Activated B cell treated with CpG ODN at 0.5 μM for 24 hours (primary cell): ENCODE measurements around the gene GADL1. TPM values are rescaled to one million over a fixed set of nuclear protein-coding genes. Genes with fewer than 3 reads are reported as not detected.

Experiments
- ATAC-seq: fragments of 200-7000 bp; cut with Tn5 transposase; one replicate; pipeline ENCODE4 v1.10.0; 2021; ENCODE audit warnings: low read depth, mild to moderate bottlenecking, moderate library complexity
- CTCF ChIA-PET: fragments of 350-600 bp; sonication (Branson Sonifier 250); formaldehyde crosslinking; loops from one replicate; lab custom pipeline; 2021; ENCODE audit warnings: antibody characterized with exemption; lab: Charles Lee
- POLR2A ChIA-PET: fragments of 350-600 bp; sonication (Branson Sonifier 250); formaldehyde crosslinking; loops from one replicate; lab custom pipeline; 2021; ENCODE audit warnings: antibody characterized with exemption; lab: Charles Lee
- DNase-seq: peaks from one replicate; pipeline ENCODE4 v3.0.0; 2022
- H3K27ac Mint-ChIP-seq: one replicate; pipeline ENCODE4 v1.8.0; 2020; ENCODE audit warnings: mixed read lengths
- H3K27me3 Mint-ChIP-seq: one replicate; pipeline ENCODE4 v1.8.0; 2021; ENCODE audit warnings: mixed read lengths
- H3K36me3 Mint-ChIP-seq: one replicate; pipeline ENCODE4 v1.8.0; 2021; ENCODE audit warnings: low read depth, mixed read lengths
- H3K4me1 Mint-ChIP-seq: one replicate; pipeline ENCODE4 v1.8.0; 2021; ENCODE audit warnings: mixed read lengths
- H3K4me3 Mint-ChIP-seq: one replicate; pipeline ENCODE4 v1.8.0; 2020; ENCODE audit warnings: mild to moderate bottlenecking, mixed read lengths
- H3K9me3 Mint-ChIP-seq: one replicate; pipeline ENCODE4 v1.8.0; 2020; ENCODE audit warnings: mixed read lengths
- CTCF ChIP-seq: fragments of 200-600 bp; IDR thresholded peaks from one replicate; pipeline ENCODE4 v1.8.0; 2022; ENCODE audit warnings: antibody characterized with exemption, mild to moderate bottlenecking
- intact Hi-C: fragments of 100-400 bp; cut with micrococcal nuclease; formaldehyde crosslinking; loops from one replicate; pipeline ENCODE4 v1.15.1; 2024
- total RNA-seq: library from RNA; stranded (reverse); gene quantifications from 2 replicates; pipeline ENCODE4 v1.2.3, GENCODE V29; 2022

Gene GADL1
- total RNA-seq, 1 donor from 2014 or later: not detected

GRCh38 chr3:30760040-30760695 is 134.3 kb downstream of the GADL1 start:
- CTCF ChIA-PET: interaction anchor here (1.0 to 1.3 kb wide), 2 partner anchors 7 to 8 kb away, joined by 3 read pairs; no protein-coding TSS in a partner anchor
- no peak for TF ChIP-seq CTCF
- Mint-ChIP-seq H3K9me3 (no peaks in the 10 kb centered on the region), H3K27me3 (peaks cover 3% of the 10 kb centered on the region), H3K27ac (no peak overlapping the region), H3K4me1 (no peaks in the 10 kb centered on the region), H3K4me3 (no peak overlapping the region), H3K36me3 (no peaks in the 10 kb centered on the region)
- ATAC-seq (no peak), DNase-seq (no peak)
- intact Hi-C loops: no loop called here
- POLR2A ChIA-PET: no interaction called here

- no peaks in the 10 kb centered on the region for H3K36me3 Mint-ChIP-seq
- CTCF ChIA-PET: no interaction called here
- H3K27me3 Mint-ChIP-seq: peaks cover 2% of the 10 kb centered on the region
- H3K9me3 Mint-ChIP-seq: no peaks in the 10 kb centered on the region
- no peak for TF ChIP-seq CTCF
- no peak for ATAC-seq
- H3K4me3 Mint-ChIP-seq: no peak overlapping the region
- no peak for DNase-seq
- H3K27ac Mint-ChIP-seq: no peak overlapping the region
- POLR2A ChIA-PET: no interaction called here
- intact Hi-C loops: no loop called here
- peaks cover 9% of the 10 kb centered on the region for H3K4me1 Mint-ChIP-seq
These were observed 138.2 kb downstream of the GADL1 start for GRCh38 chr3:30756218-30756617.

- no peaks in the 10 kb centered on the region for H3K9me3 Mint-ChIP-seq
- H3K27me3 Mint-ChIP-seq: peaks cover 5% of the 10 kb centered on the region
- TF ChIP-seq CTCF: no peak
- CTCF ChIA-PET: no interaction called here
- ATAC-seq (no peak), DNase-seq (no peak)
- intact Hi-C loops: loop anchor here (5.0 kb wide), 2 partner anchors 62 to 557 kb away; no protein-coding TSS in a partner anchor
- no peak overlapping the region for H3K27ac Mint-ChIP-seq
- no peaks in the 10 kb centered on the region for H3K36me3 Mint-ChIP-seq
- H3K4me1 Mint-ChIP-seq: peaks cover 9% of the 10 kb centered on the region
- H3K4me3 Mint-ChIP-seq: no peak overlapping the region
- POLR2A ChIA-PET: no interaction called here
These were observed 140.0 kb downstream of the GADL1 start for GRCh38 chr3:30754426-30754825.

GRCh38 chr3:30753766-30754165 is 140.7 kb downstream of the GADL1 start:
- ATAC-seq (no peak), DNase-seq (no peak)
- Mint-ChIP-seq H3K4me1 (peaks cover 9% of the 10 kb centered on the region), H3K27ac (no peak overlapping the region), H3K4me3 (no peak overlapping the region), H3K27me3 (peaks cover 5% of the 10 kb centered on the region), H3K9me3 (no peaks in the 10 kb centered on the region), H3K36me3 (no peaks in the 10 kb centered on the region)
- ChIA-PET CTCF (interaction anchor here (1.3 kb wide), 1 partner anchor 712 kb away, joined by 3 read pairs; no protein-coding TSS in a partner anchor), POLR2A (no interaction called here)
- intact Hi-C loops: loop anchor here (5.0 kb wide), 2 partner anchors 61 to 556 kb away; no protein-coding TSS in a partner anchor
- no peak for TF ChIP-seq CTCF

- no peaks in the 10 kb centered on the region for H3K36me3 Mint-ChIP-seq
- no peak for TF ChIP-seq CTCF
- no peak overlapping the region for H3K4me3 Mint-ChIP-seq
- peaks cover 5% of the 10 kb centered on the region for H3K27me3 Mint-ChIP-seq
- POLR2A ChIA-PET: no interaction called here
- intact Hi-C loops: loop anchor here (5.0 kb wide), 2 partner anchors 61 to 556 kb away; no protein-coding TSS in a partner anchor
- no peaks in the 10 kb centered on the region for H3K9me3 Mint-ChIP-seq
- CTCF ChIA-PET: interaction anchor here (1.3 to 4.9 kb wide), 2 partner anchors 711 kb away, joined by 3 to 42 read pairs; no protein-coding TSS in a partner anchor
- no peak for DNase-seq
- no peak overlapping the region for H3K27ac Mint-ChIP-seq
- no peak for ATAC-seq
- H3K4me1 Mint-ChIP-seq: peaks cover 9% of the 10 kb centered on the region
These were observed 141.5 kb downstream of the GADL1 start for GRCh38 chr3:30752970-30753369.
